GM06990 (cell line): ENCODE data around the gene NPNT.

ENCODE experiments used
- DNase-seq: peaks from one replicate; pipeline ENCODE4 v3.0.0-alpha.2; 2011; ENCODE audit not compliant: insufficient read length; ENCODE audit errors: extremely low read depth
- H3K27me3 ChIP-seq: replicated peaks from 2 replicates; pipeline ENCODE4 v1.6.0; 2011; ENCODE audit warnings: low read length; ENCODE audit not compliant: control insufficient read depth, insufficient read depth
- H3K36me3 ChIP-seq: 2 replicates; pipeline ENCODE4 v1.5.1; 2011; ENCODE audit warnings: low read length; ENCODE audit not compliant: control insufficient read depth, insufficient read depth
- H3K4me3 ChIP-seq: replicated peaks from 2 replicates; pipeline ENCODE4 v1.5.1; 2011; ENCODE audit warnings: low read depth, mild to moderate bottlenecking, control low read depth, low read length
- TF ChIP-seq, protein P1 (sequence below): IDR thresholded peaks from 2 replicates; pipeline ENCODE4 v1.5.1; 2011; ENCODE audit warnings: low read length, control low read depth, mild to moderate bottlenecking, inconsistent platforms; ENCODE audit not compliant: insufficient read depth, poor library complexity, severe bottlenecking

Gene NPNT

DNA sequence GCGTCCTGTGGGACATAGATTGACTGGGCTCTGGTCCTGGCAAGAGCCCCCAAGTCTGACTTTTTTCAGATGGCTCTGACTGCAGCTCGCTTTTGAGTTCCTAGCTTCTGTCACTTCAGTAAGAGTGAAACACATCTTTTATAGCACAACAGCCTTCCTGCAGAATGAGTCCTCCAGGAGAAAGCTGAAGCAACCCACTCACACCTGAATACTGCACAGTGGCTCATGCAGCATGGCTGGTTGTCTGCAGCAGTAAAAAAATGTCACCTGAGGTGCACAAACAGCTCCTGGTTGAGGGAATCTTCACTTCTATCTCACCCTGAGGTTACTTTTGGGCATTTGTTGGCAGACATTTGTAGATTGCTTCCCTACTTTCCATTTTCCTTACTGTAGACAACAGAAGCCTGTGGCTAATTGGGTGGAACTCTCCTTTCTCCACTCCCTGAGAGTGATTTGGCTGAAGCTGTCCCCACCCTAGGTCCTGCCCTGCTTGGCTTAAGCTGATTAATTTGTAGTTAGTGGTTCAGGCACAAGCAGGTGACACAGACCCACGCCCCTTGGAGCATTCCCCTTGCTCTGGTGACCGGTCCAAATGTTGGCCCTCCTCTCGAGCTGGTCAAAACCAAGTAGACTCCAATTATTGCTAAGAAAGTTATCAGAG lies 99.7 kb downstream of the NPNT start:
- Histone ChIP-seq H3K27me3 (no peaks in the 10 kb centered on the region), H3K36me3 (no peaks in the 10 kb centered on the region), H3K4me3 (no peak overlapping the region)
- TF ChIP-seq, protein P1, sequence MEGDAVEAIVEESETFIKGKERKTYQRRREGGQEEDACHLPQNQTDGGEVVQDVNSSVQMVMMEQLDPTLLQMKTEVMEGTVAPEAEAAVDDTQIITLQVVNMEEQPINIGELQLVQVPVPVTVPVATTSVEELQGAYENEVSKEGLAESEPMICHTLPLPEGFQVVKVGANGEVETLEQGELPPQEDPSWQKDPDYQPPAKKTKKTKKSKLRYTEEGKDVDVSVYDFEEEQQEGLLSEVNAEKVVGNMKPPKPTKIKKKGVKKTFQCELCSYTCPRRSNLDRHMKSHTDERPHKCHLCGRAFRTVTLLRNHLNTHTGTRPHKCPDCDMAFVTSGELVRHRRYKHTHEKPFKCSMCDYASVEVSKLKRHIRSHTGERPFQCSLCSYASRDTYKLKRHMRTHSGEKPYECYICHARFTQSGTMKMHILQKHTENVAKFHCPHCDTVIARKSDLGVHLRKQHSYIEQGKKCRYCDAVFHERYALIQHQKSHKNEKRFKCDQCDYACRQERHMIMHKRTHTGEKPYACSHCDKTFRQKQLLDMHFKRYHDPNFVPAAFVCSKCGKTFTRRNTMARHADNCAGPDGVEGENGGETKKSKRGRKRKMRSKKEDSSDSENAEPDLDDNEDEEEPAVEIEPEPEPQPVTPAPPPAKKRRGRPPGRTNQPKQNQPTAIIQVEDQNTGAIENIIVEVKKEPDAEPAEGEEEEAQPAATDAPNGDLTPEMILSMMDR, result no peak
- DNase-seq, result no peak

DNA sequence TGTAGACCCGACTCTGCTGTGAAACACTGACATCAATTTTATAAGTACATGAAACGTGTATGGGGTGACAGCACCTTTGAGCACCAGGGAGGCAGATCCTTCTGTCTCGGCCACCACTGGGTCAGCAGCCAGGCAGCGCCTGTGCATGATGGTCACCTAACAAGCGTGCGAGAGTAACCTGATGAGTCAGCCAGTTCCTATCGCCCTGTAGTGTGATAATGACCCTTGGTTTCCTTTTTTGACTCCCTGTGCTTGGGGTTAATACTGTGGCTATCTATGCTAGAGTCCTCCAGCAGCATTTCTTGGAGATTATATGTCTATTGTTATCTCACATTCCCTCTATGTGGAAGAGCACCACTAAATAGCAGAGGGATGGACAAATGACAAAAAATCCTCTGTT lies 101.6 kb downstream of the NPNT start:
- Histone ChIP-seq H3K4me3 (no peak overlapping the region), H3K36me3 (no peaks in the 10 kb centered on the region), H3K27me3 (no peaks in the 10 kb centered on the region)
- no peak for DNase-seq
- TF ChIP-seq, protein P1, result no peak

DNA sequence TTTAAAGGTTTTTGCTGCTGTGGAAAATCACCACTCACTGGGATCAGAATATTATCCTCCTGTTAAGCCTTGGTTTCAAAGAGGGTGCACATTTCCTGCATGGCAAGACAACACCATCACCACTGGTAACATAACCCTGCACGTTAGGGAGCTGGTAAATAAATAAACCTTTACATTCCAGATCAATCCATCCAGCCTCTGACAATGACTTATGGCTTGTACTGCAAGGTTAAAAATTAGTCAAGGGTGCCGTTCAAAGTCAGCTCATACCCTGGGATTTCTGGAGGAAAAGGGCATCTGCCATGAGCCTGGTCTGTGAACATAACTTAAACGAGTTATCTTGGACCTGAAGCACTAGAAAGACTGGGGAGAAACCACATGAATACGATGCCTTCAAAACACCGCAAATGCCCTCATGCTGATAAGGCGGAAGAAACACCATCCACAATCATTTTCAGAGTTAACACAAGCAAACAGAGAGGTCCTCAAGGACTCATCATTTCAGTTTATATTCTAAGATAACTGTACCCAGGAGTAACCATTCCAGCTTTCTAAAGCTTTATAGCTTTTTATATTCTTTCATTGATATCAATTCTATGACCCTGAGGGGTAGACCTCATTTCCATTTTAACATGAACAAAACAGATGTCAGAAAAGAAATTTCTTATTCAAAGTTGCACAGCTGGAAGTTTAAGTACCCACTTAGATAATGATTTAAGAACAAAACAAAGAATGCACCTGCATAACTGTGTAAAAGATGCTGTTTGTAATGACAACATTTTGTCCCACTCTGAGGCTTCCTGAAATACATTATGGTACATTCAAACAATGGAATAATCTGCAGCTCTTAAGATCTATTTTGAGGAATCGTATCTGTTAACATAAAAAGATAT lies 103.1 kb downstream of the NPNT start:
- H3K27me3 ChIP-seq, result no peaks in the 10 kb centered on the region
- no peak for DNase-seq
- TF ChIP-seq, protein P1, result no peak
- H3K4me3 ChIP-seq, result no peak overlapping the region
- no peaks in the 10 kb centered on the region for H3K36me3 ChIP-seq

DNA sequence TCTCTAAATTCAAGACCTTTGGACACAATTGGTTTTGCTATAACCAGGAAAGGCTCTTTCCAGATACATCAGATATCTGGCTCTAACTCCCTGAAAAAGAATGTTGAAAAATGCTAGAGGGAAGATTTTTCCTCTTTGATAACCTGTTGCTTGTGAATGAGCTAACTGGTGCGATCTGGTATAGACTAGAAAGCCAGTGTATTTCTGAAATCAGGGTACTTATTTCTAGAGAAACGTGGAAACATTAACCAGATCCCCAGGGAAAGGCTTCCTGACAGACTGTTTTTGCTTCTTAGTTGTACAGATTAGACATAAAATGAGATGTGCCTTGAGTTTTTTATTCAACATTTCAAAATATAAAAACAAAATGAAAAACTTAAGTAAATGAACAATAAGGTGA lies 107.7 kb downstream of the NPNT start:
- no peaks in the 10 kb centered on the region for H3K36me3 ChIP-seq
- DNase-seq, result no peak
- H3K4me3 ChIP-seq, result no peak overlapping the region
- no peaks in the 10 kb centered on the region for H3K27me3 ChIP-seq
- TF ChIP-seq, protein P1, result no peak

DNA sequence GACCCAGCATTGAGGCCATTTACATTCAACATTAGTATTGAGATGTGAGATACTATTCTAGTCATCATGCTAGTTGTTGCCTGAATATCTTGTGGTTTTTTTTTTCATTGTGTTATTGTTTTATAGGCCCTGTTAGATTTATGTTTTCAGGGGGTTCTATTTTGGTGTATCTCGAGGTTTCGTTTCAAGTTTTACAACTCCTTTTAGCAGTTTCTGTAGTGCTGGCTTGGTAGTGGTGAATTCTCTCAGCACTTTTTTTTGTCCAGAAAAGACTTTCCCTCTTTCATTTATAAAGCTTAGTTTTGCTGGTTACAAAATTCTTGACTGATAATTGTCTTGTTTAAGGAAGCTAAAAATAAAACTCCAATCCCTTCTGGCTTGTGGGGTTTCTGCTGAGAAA lies 115.5 kb downstream of the NPNT start:
- Histone ChIP-seq H3K4me3 (no peak overlapping the region), H3K36me3 (no peaks in the 10 kb centered on the region), H3K27me3 (no peaks in the 10 kb centered on the region)
- TF ChIP-seq, protein P1, result no peak
- DNase-seq, result no peak
